Activated gamma-delta T cell treated with anti-CD3 and anti-CD28 coated beads, Interleukin-2, amount 50 U/mL, for 16 hours (primary cell): ENCODE results near the gene CLEC2D.
"Not testable (repeated sequence)": the region's sequence is repeated elsewhere in the genome, so short reads cannot be mapped to it uniquely, and the experiment has no call there.

Source experiments
- DNase-seq: peaks from one replicate; pipeline ENCODE4 v3.0.0-alpha.2; 2020; ENCODE audit warnings: low read depth

CLEC2D gene

DNA sequence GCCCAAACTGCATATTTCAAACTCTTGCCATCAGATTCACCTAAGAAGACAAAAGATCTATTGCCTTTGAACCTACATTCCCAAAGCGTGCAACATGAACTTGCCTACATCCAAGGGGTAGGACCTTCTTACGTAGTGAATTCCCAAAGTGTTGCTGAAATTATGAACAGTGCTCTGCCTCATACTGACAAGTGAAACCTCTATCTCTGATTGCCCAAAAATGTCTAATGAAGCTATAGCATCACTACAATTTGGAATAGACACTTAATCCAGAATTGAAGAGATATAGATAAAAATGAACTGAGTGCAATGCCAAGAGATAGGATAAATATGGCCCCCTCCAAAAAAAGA lies 31.1 kb downstream of the CLEC2D start:
- DNase-seq = no peak

GRCh38 chr12:9701380-9702154 lies 32.1 kb downstream of the CLEC2D start:
- DNase-seq = no peak

DNA sequence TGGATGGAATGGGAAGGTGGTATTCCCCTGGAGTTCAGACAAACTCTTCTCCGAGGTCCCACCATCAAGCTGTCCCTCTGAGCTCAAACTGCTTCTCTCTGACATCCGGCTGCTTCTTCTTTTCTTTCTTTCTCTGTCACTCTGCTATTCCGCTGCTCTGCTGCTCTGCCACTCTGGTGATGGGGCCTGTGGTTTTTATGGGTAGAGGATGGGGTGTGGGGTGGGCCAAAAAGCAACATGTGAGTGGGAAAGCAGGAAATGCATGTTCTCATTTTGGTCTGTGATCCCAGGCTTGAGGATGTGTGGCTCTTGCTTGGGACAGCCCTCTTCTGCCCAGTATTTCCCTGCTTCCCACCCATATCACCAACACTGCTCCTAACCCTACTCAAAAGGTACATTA lies 32.7 kb downstream of the CLEC2D start:
- DNase-seq = peak; percentile 24

DNA sequence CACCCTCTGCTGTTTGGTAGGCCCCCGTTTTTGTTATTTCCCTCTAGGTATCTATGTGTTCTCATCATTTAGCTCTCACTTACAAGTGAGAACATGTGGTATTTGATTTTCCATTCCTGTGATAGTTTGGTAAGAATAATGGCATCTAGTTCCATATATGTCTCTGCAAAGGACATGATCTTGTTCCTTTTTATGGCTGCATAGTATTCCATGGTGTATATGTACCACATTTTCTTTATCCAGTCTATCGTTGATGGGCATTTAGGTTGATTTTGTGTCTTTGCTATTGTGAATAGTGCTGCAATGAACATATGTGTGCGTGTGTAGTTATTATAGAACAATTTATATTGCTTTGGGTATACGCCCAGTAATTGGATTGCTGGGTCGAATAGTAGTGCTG lies 35.0 kb downstream of the CLEC2D start:
- not testable (repeated sequence) for DNase-seq

- DNase-seq = no peak
Measured at GRCh38 chr12:9706086-9706685, 36.7 kb downstream of the CLEC2D start.

DNA sequence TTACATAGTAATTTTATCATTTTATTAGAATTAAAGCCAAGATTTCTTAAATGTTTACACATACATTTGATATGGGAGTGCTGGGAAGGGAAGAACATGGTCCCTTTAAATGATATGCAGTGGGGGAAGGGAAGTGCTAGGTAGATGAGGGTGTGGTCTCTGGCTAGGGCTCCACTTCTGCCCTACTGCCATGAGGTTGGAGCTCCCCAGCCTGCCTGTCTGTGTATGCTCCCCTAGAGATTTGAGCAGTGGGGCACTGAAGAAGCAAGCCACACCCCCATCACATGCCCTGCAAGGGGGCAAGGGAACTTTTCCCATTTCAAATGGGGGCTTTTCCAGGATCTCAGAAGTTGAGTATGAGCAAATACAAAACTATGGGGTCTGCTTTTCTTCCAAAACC lies 37.8 kb downstream of the CLEC2D start:
- no peak for DNase-seq

DNA sequence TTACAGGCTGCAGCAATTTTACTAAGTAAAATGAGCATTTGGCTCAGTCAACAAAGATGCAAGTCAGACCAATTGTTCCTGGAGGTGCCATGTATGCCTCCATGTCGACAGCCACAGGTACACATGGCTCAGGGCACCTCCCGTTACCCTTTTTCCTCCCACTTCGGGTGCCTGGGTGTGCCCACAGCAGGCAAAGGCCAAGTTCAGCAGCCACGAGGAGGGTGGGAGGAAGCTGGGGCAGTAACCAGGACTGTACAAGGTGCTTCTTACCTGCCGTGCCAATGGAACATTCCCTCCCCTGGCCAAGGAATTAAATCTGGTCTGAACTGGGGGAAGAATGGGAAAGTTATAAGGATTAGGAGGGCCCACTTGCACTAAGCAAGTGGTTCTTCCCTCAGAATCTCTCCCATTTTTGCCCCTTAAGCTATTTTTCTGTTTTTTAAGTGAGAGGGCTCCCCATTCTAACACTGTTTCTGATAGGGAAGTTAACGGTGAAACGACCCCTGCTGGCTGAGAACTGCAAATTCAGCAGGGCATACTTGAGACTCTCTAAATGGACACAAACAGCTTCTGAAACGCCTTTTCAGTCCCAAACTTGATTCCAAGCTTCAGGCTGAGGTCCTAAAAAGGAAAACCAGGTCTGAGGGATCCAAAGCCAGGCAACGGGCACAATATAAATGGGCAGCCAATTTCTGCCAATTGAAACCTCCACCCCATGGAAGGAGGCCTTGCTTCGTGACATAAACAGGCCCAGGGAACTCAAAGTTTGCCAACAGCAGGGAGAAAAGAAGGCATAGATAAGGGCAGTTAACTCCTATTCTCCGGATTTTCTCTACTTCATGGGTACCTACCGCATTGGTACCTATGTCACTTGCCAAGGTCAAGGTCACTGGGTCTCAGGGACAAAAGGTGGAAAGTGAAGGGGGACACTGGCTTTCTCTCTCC lies 38.6 kb downstream of the CLEC2D start:
- peak; percentile 56 for DNase-seq

- DNase-seq = no peak
Measured at GRCh38 chr12:9708853-9709252, 39.3 kb downstream of the CLEC2D start.

- no peak for DNase-seq
Measured at GRCh38 chr12:9710584-9711375, 41.3 kb downstream of the CLEC2D start.

GRCh38 chr12:9711664-9712063 lies 42.2 kb downstream of the CLEC2D start:
- no peak for DNase-seq

DNA sequence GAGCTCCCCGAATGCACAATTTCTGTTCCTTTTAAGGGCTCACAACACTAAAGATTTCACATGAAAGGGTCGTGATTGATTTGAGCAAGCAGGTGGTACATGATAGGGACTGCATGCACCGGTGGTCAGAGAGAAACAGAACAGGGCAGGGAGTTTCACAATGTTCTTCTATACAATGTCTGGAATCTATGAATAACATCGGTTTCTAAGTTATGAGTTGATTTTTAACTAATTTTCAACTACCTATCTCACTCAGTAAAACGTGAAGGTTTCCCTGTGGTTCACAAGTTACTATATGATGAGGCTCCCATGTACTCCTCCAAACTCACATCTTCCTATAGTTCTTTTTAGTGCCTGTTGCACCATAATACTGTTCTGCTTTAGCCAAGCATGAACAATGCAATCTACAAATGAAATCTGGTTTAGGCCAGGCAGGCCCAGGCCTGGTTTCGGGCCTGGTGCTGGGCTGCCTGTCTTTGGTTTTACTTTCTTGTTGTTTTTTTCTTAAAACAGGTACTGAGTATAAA lies 43.6 kb downstream of the CLEC2D start:
- DNase-seq = not testable (repeated sequence)

GRCh38 chr12:9717070-9717925 lies 47.8 kb downstream of the CLEC2D start:
- DNase-seq = no peak

GRCh38 chr12:9718968-9719367 lies 49.5 kb downstream of the CLEC2D start:
- DNase-seq = no peak

GRCh38 chr12:9719790-9720189 lies 50.3 kb downstream of the CLEC2D start:
- DNase-seq = no peak

GRCh38 chr12:9721394-9722092 lies 52.0 kb downstream of the CLEC2D start:
- DNase-seq = no peak

DNA sequence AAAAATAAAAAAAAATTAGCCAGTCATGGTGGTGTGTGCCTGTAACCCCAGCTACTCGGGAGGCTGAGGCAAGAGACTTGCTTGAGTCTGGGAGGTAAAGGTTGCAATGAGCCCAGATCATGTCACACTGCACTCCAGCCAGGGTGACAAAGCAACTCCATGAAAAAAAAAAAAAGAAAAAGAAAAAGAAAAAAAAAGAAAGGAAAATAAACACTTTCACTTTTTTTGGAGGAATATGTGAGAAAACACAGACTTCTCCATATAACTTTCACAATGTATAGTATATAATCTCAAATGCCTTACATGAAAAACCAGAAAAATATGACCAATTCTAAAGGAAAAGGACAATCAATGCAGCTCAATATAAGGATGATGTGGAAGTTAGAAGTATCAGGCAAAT lies 54.5 kb downstream of the CLEC2D start:
- DNase-seq = no peak

- no peak for DNase-seq
Measured at GRCh38 chr12:9725213-9725870, 55.8 kb downstream of the CLEC2D start.

DNA sequence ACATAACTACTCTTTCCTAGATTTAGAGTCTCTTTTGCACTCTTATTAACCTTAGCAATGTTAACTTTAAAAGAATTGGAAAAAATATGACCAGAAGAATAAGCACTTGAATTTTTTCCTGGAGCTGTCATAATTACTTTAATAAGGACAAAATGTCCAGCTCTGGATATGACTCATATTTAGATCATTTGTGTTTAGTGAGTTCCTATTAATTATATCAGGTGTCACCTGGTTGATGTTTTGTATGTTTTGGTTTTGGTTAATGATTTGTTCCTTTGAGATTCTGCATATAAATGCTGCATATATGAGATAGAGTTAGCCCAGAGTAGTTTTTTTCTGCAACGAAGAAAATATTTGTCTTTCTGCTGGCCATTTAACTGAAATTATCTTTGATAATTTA lies 58.3 kb downstream of the CLEC2D start:
- no peak for DNase-seq

- DNase-seq = no peak
Measured at GRCh38 chr12:9729082-9729481, 59.6 kb downstream of the CLEC2D start.

DNA sequence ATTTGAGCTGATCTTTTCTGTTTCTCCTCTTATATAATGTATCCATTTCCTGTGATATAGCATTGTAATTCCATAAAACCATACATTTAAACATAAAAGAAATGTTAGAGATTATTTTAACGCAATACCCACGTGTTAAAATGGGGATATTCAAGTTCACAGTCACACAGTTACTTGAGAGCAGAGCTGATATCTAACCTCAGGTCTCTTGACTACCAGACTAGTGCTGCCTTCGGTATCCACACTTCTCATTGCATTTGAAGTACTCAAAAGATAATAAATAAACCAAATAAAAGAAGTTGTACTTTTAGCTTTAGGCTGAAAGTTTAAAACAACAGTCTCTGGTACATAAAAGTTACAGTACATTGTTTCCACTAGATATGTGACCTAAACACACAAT lies 60.5 kb downstream of the CLEC2D start:
- DNase-seq = no peak
